MCF 10A (cell line): ENCODE data around the gene HK1. TPM values are rescaled to one million over a fixed set of nuclear protein-coding genes. Genes with fewer than 3 reads are reported as not detected.

Source experiments
- BruUV-seq: library from RNA; stranded (reverse); fragments of 400-500 nt; replicated peaks from 2 replicates; lab custom pipeline; 2021; lab: Mats Ljungman, UMichigan
- CTCF ChIA-PET: fragments of 300-600 bp; sonication (Branson Sonifier 250); formaldehyde crosslinking; extraction: SDS; loops from one replicate; lab custom pipeline; 2021; ENCODE audit warnings: antibody characterized with exemption, inconsistent platforms; lab: Yijun Ruan, JAX
- POLR2A ChIA-PET: fragments of 300-600, 350-650 bp; sonication (Branson Sonifier 250); formaldehyde crosslinking; extraction: SDS; loops from one replicate; lab custom pipeline; 2020; ENCODE audit warnings: antibody characterized with exemption, inconsistent platforms; lab: Yijun Ruan, JAX
- DNase-seq: peaks from one replicate; pipeline ENCODE4 v3.0.0-alpha.2; 2018; ENCODE audit not compliant: unreplicated experiment
- H3K27ac Mint-ChIP-seq: one replicate; pipeline ENCODE4 v1.8.0; 2022; ENCODE audit warnings: mild to moderate bottlenecking, low read depth, mixed read lengths; ENCODE audit not compliant: unreplicated experiment
- H3K27me3 Mint-ChIP-seq: one replicate; pipeline ENCODE4 v1.8.0; 2022; ENCODE audit warnings: mixed read lengths; ENCODE audit not compliant: insufficient read depth, unreplicated experiment
- H3K36me3 Mint-ChIP-seq: one replicate; pipeline ENCODE4 v1.8.0; 2022; ENCODE audit warnings: mild to moderate bottlenecking, moderate library complexity, mixed read lengths; ENCODE audit not compliant: insufficient read depth, unreplicated experiment
- H3K4me1 Mint-ChIP-seq: one replicate; pipeline ENCODE4 v1.8.0; 2022; ENCODE audit warnings: mixed read lengths; ENCODE audit not compliant: insufficient read depth, unreplicated experiment
- H3K4me3 Mint-ChIP-seq: one replicate; pipeline ENCODE4 v1.8.0; 2022; ENCODE audit warnings: mild to moderate bottlenecking, moderate library complexity, mixed read lengths; ENCODE audit not compliant: unreplicated experiment
- H3K9me3 Mint-ChIP-seq: one replicate; pipeline ENCODE4 v1.8.0; 2022; ENCODE audit warnings: mixed read lengths; ENCODE audit not compliant: unreplicated experiment
- intact Hi-C: fragments of 100-400 bp; cut with micrococcal nuclease; formaldehyde crosslinking; loops from 2 replicates; pipeline ENCODE4 v1.14.1; 2022
- total RNA-seq: library from RNA; stranded (reverse); gene quantifications from 2 replicates; pipeline ENCODE4 v1.2.3, GENCODE V29; 2022
- TF ChIP-seq, protein P1 (sequence below): fragments of 200-600 bp; IDR thresholded peaks from one replicate; pipeline ENCODE4 v1.8.0; 2022; ENCODE audit warnings: antibody characterized with exemption, mild to moderate bottlenecking; ENCODE audit not compliant: unreplicated experiment

HK1 gene
- total RNA-seq, 1 experiment from 2014 or later = 134 TPM

GRCh38 chr10:69404786-69405185 is 126.5 kb downstream of the HK1 start:
- Mint-ChIP-seq H3K9me3 (no peaks in the 10 kb centered on the region), H3K4me1 (peaks cover 16% of the 10 kb centered on the region), H3K27me3 (no peaks in the 10 kb centered on the region), H3K36me3 (peaks cover 38% of the 10 kb centered on the region), H3K27ac (no peak overlapping the region), H3K4me3 (no peak overlapping the region)
- POLR2A ChIA-PET = interaction anchor here (0.6 kb wide), 2 partner anchors 71 to 85 kb away, joined by 3 read pairs; no protein-coding TSS in a partner anchor
- TF ChIP-seq, protein P1, sequence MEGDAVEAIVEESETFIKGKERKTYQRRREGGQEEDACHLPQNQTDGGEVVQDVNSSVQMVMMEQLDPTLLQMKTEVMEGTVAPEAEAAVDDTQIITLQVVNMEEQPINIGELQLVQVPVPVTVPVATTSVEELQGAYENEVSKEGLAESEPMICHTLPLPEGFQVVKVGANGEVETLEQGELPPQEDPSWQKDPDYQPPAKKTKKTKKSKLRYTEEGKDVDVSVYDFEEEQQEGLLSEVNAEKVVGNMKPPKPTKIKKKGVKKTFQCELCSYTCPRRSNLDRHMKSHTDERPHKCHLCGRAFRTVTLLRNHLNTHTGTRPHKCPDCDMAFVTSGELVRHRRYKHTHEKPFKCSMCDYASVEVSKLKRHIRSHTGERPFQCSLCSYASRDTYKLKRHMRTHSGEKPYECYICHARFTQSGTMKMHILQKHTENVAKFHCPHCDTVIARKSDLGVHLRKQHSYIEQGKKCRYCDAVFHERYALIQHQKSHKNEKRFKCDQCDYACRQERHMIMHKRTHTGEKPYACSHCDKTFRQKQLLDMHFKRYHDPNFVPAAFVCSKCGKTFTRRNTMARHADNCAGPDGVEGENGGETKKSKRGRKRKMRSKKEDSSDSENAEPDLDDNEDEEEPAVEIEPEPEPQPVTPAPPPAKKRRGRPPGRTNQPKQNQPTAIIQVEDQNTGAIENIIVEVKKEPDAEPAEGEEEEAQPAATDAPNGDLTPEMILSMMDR = no peak
- intact Hi-C loops = no loop called here
- no peak for DNase-seq
- BruUV-seq = no TSS peak
- CTCF ChIA-PET = interaction anchor here (0.6 to 2.3 kb wide), 5 partner anchors 12 to 165 kb away, joined by 3 to 11 read pairs (median 3); no protein-coding TSS in a partner anchor

GRCh38 chr10:69405221-69405620 is 126.9 kb downstream of the HK1 start:
- Mint-ChIP-seq H3K4me1 (peaks cover 16% of the 10 kb centered on the region), H3K9me3 (no peaks in the 10 kb centered on the region), H3K27ac (no peak overlapping the region), H3K27me3 (no peaks in the 10 kb centered on the region), H3K4me3 (no peak overlapping the region), H3K36me3 (peaks cover 36% of the 10 kb centered on the region)
- intact Hi-C loops = no loop called here
- no TSS peak for BruUV-seq
- TF ChIP-seq, protein P1 = no peak
- POLR2A ChIA-PET = interaction anchor here (0.6 to 0.7 kb wide), 2 partner anchors 34 to 72 kb away, joined by 3 read pairs; no protein-coding TSS in a partner anchor
- DNase-seq = no peak
- CTCF ChIA-PET = interaction anchor here (0.6 to 1.2 kb wide), 6 partner anchors 11 to 260 kb away, joined by 3 to 7 read pairs (median 3); no protein-coding TSS in a partner anchor

DNA sequence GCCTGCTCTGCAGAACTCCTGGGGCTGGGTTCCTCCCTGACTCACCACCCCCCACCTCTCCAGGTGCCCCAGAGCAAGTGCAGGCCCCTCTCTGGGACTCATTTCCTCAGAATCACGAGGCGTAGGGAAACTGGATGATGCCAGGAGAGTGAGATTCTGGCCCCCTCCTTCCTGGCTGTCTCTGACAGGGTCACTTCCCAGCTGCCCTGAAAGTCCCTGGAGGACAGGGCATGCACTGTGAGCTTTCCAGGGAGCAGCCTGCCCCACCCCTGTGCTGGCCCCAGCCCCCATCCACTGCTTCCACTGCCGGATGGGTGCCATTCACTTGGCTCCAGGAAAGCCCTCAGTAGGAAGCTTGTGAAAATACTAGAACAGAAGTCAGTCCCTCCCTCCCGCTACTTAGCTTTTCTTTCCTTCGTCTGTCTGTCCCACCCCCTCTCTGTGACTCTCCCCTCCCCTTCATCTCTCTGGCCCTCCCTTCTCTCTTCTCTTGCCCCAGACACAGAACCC is 128.1 kb downstream of the HK1 start:
- DNase-seq = no peak
- Mint-ChIP-seq H3K27ac (no peak overlapping the region), H3K4me3 (no peak overlapping the region), H3K9me3 (no peaks in the 10 kb centered on the region), H3K4me1 (peaks cover 16% of the 10 kb centered on the region), H3K27me3 (no peaks in the 10 kb centered on the region), H3K36me3 (peaks cover 36% of the 10 kb centered on the region)
- CTCF ChIA-PET = interaction anchor here (0.6 to 1.7 kb wide), 10 partner anchors 7 to 274 kb away, joined by 3 to 10 read pairs (median 3); no protein-coding TSS in a partner anchor
- BruUV-seq = no TSS peak
- intact Hi-C loops = no loop called here
- POLR2A ChIA-PET = interaction anchor here (0.9 to 1.3 kb wide), 2 partner anchors 81 to 178 kb away, joined by 3 to 5 read pairs; no protein-coding TSS in a partner anchor
- TF ChIP-seq, protein P1 = no peak

DNA sequence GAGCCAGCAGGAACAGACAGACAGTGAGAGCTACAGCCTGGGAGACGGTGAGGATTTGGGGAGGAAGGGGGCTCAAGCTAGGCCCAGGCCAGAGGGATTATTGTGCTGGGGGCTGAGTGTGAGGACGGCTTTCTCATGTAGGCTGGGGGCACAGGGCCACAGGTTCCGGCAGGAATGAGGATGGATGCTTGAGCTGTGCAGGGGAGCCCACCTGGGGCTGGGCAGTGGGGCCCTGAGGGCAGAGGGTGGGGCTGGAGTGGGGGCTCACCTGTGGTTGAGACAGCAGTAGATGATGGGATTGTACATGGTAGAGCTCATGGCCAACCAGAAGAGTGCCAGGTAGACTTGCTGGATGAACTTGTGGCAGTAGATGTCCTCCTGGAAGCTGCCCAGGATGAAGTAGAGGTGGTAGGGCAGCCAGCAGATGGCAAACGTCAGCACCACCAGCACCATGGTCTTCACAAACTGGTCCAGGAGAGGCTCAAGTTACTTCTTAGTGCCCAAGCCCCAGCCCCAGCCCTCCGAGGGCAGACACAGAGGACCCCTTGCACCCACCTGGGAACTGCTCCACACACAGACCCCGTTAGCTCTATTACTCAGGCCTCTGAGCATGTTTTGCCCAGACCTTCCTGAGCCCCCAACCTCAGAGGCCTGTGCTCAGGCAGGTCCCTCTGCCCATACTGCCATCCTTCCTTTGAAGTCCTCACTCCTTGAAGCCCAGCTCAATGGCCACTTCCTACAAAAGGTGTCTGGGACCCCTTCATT is 128.7 kb downstream of the HK1 start:
- Mint-ChIP-seq H3K36me3 (peaks cover 30% of the 10 kb centered on the region), H3K4me1 (peaks cover 16% of the 10 kb centered on the region), H3K9me3 (no peaks in the 10 kb centered on the region), H3K27me3 (no peaks in the 10 kb centered on the region), H3K27ac (no peak overlapping the region), H3K4me3 (no peak overlapping the region)
- CTCF ChIA-PET = interaction anchor here (0.6 to 1.7 kb wide), 21 partner anchors 8 to 322 kb away, joined by 3 to 10 read pairs (median 3); no protein-coding TSS in a partner anchor
- intact Hi-C loops = no loop called here
- no TSS peak for BruUV-seq
- no peak for DNase-seq
- POLR2A ChIA-PET = interaction anchor here (0.9 to 2.3 kb wide), 5 partner anchors 79 to 182 kb away, joined by 3 to 6 read pairs (median 5); no protein-coding TSS in a partner anchor
- TF ChIP-seq, protein P1 = no peak
